Lung (tissue), 12 donors: ENCODE results near the gene UAP1L1. TPM values are rescaled to one million over a fixed set of nuclear protein-coding genes. Genes with fewer than 3 reads are reported as not detected.
A peak's percentile ranks its signal among the peaks of the same experiment; 100 is the strongest.

ENCODE experiments used
- ATAC-seq: fragments of 200-7000 bp; cut with Tn5 transposase; one replicate; pipeline ENCODE4 v1.9.1; 2020; ENCODE audit warnings: moderate number of reproducible peaks; ENCODE audit not compliant: insufficient read depth, low FRiP score
- DNase-seq, 3 donors: peaks; one replicate each; pipeline ENCODE4 v3.0.0-alpha.2; 2013 to 2017
- H3K27ac ChIP-seq, 2 donors: one replicate each; pipeline ENCODE4 v1.5.1; 2013; ENCODE audit warnings: mild to moderate bottlenecking in 2 of 2, moderate library complexity in 2 of 2, control low read depth in 1 of 2, inconsistent platforms in 1 of 2, low read depth in 1 of 2, low read length in 1 of 2
- H3K27me3 ChIP-seq, 3 donors: one replicate each; pipeline ENCODE4 v1.5.1; 2013; ENCODE audit warnings: low read length in 2 of 3; ENCODE audit not compliant: control insufficient read depth in 3 of 3, insufficient read depth in 3 of 3
- H3K36me3 ChIP-seq, 4 donors: one replicate each; pipeline ENCODE4 v1.5.1; 2013; ENCODE audit warnings: low read length in 4 of 4, mild to moderate bottlenecking in 1 of 4, moderate library complexity in 1 of 4; ENCODE audit not compliant: control insufficient read depth in 4 of 4, insufficient read depth in 4 of 4
- H3K4me1 ChIP-seq, 5 donors: one replicate each; pipeline ENCODE4 v1.5.1; 2013; ENCODE audit warnings: low read length in 5 of 5, mild to moderate bottlenecking in 2 of 5, moderate library complexity in 1 of 5; ENCODE audit not compliant: control insufficient read depth in 5 of 5, insufficient read depth in 5 of 5
- H3K4me3 ChIP-seq: one replicate; pipeline ENCODE4 v1.5.1; 2013; ENCODE audit warnings: mild to moderate bottlenecking, control low read depth, moderate library complexity
- H3K9ac ChIP-seq, 2 donors: one replicate each; pipeline ENCODE4 v1.5.1; 2013; ENCODE audit warnings: low read length in 2 of 2, control low read depth in 1 of 2; ENCODE audit not compliant: insufficient read depth in 1 of 2
- H3K9me3 ChIP-seq, 4 donors: one replicate each; pipeline ENCODE4 v1.5.1; 2013; ENCODE audit warnings: low read length in 3 of 4, mild to moderate bottlenecking in 1 of 4, moderate library complexity in 1 of 4; ENCODE audit not compliant: control insufficient read depth in 4 of 4, insufficient read depth in 3 of 4
- CTCF ChIP-seq: IDR thresholded peaks from 2 replicates; pipeline ENCODE4 v1.5.1; 2012; ENCODE audit warnings: mild to moderate bottlenecking; ENCODE audit errors: control extremely low read depth, extremely low read depth
- WGBS, 2 donors: extraction: QIAGEN DNeasy Blood & Tissue Kit; methylation state at CpG; one replicate each; pipeline ENCODE4 v1.1.7; 2013; 5-methylcytosine and 5-hydroxymethylcytosine counted together
- polyA plus RNA-seq, 2 donors: library from polyadenylated mRNA; stranded (reverse); fragments of 200-250 nt; gene quantifications; one replicate each; pipeline ENCODE4 v1.2.1, GENCODE V29; 2013
- total RNA-seq, 2 donors: library from RNA; depleted of rRNA in 1 of 2; stranded (reverse); fragments of >200 nt in 1 of 2; gene quantifications; one replicate each; pipeline ENCODE4 v1.2.1, GENCODE V29; 2014 to 2021
- donor health status: control.
- donor health status: control.
- donor health status: Bipolar disorder and iron deficiency.
- donor health status: healthy.
- donor health status: DM: yes; HTN: yes; CAD: no.

The UAP1L1 gene
- total and polyA plus RNA-seq, 4 donors = 12.2 to 35.5 (median 17.1) TPM

- 55 to 57% methylated on average over 12 of the region's 12 CpGs for WGBS, 2 donors
- H3K9ac ChIP-seq = no peak overlapping the region
These were observed 9.3 kb upstream of the UAP1L1 start for GRCh38 chr9:137067860-137068538.

GRCh38 chr9:137068539-137069507 lies 8.5 kb upstream of the UAP1L1 start:
- no peak for DNase-seq
- TF ChIP-seq CTCF = no peak

More at GRCh38 chr9:137067860-137068538, 9.3 kb upstream of the UAP1L1 start:
- DNase-seq = peak; percentile 77 to 81 (median 77)
- H3K9me3 ChIP-seq = no peaks in the 10 kb centered on the region
- peak; percentile 79 for TF ChIP-seq CTCF
- H3K4me1 ChIP-seq = peaks cover 0 to 23% (median 2%) of the 10 kb centered on the region in 5 donors
- no peaks in the 10 kb centered on the region for H3K36me3 ChIP-seq
- no peaks in the 10 kb centered on the region for H3K27me3 ChIP-seq
- no peak for ATAC-seq
- no peak overlapping the region for H3K4me3 ChIP-seq
- no peak overlapping the region for H3K27ac ChIP-seq

DNA sequence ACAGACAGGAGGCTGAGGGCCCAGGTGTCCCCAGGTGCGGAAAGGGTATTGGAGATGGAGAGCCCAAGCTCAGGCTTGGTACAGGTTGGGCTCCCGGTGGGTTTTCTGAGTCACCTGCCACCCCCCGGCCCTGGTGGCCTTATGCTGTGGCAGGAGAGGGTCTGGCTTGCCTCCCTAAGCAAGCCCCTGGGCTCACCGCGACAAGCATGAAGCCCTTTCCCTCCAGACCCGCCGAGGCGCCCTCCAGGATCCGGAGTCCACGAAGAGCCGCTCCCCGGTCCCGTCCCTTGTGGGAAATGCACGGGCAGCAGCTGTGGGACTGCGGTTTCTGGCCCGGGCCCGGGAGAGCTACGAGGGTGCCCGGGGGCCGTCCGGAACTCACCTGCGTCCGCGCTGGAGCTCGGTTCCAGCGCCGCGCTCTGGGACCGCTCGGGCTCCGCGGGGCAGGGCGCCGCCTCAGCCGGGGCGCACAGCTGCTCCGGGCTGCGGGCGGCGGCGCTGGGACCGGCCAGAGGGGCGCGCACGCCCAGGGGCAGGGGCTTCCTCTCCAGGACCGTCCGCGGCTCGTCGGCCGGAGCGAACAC lies 7.7 kb upstream of the UAP1L1 start:
- H3K27ac ChIP-seq = no peak overlapping the region
- H3K27me3 ChIP-seq = no peaks in the 10 kb centered on the region
- no peak for DNase-seq
- no peak overlapping the region for H3K4me3 ChIP-seq
- ATAC-seq = no peak
- TF ChIP-seq CTCF = no peak
- no peaks in the 10 kb centered on the region for H3K36me3 ChIP-seq
- no peak overlapping the region for H3K9ac ChIP-seq
- H3K9me3 ChIP-seq = no peaks in the 10 kb centered on the region
- H3K4me1 ChIP-seq = peaks cover 0 to 23% (median 0%) of the 10 kb centered on the region in 5 donors
- WGBS, 2 donors = 6 to 9% methylated on average over 33 to 52 of the region's 52 CpGs

More at GRCh38 chr9:137068539-137069507, 8.5 kb upstream of the UAP1L1 start:
- Histone ChIP-seq H3K27ac (no peak overlapping the region), H3K9ac (no peak overlapping the region), H3K27me3 (no peaks in the 10 kb centered on the region), H3K4me1 (peaks cover 0 to 23% (median 0%) of the 10 kb centered on the region in 5 donors), H3K36me3 (no peaks in the 10 kb centered on the region), H3K9me3 (no peaks in the 10 kb centered on the region), H3K4me3 (no peak overlapping the region)
- ATAC-seq = no peak
- WGBS, 2 donors = 91 to 94% methylated on average over 16 to 17 of the region's 17 CpGs
